ENCODE measurements around the gene RRP15. TPM values are rescaled to one million over a fixed set of nuclear protein-coding genes. Genes with fewer than 3 reads are reported as not detected.

Gene RRP15
- total and polyA plus RNA-seq, 2 experiments from 2014 or later, result 19.8 to 86.5 TPM

DNA sequence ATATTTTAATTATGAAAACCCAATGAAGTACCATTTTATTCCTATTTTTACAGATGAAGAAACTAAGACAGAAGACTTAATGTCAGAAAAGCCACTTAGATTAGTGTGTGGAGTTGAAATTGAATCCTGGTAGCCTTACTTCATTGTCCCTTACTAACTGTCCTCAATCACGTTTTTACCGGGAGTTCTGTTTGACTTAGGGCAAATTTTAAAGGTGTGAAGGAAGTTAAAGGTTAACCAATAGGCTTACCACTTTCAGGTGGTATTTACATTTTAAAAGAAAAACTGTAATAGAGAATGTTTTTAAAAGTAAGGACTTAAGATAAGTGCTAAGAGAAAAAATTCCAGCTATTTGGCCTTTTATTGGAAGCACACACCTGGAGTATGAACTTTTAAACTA is 12.4 kb downstream of the RRP15 start:
- no peaks in the 10 kb centered on the region for H3K9me3 Mint-ChIP-seq
- H3K4me1 ChIP-seq (ENCODE audit: insufficient read depth), result peaks cover 84% of the 10 kb centered on the region
- H3K9me2 ChIP-seq (ENCODE audit: insufficient read depth), result no peaks in the 10 kb centered on the region
- DNase-seq (ENCODE audit: low spot score), result peak; percentile 10
- H3K27me3 ChIP-seq (ENCODE audit: insufficient read depth), result no peaks in the 10 kb centered on the region
- H3K4me3 Mint-ChIP-seq, result 0 out of 3 replicates have a peak overlapping the region, but pooled peaks have one; percentile 4
- H3K27me3 Mint-ChIP-seq (ENCODE audit: insufficient read depth, low read depth, poor library complexity), result no peaks in the 10 kb centered on the region
- H3K4me2 ChIP-seq, result peak overlapping the region; percentile 24
- no peak overlapping the region for H2AFZ ChIP-seq
- H3K36me3 ChIP-seq (ENCODE audit: insufficient read depth), result no peaks in the 10 kb centered on the region
- H3F3A ChIP-seq (replicated peaks; ENCODE audit: low read depth), result no peaks in the 10 kb centered on the region; the same call in 1 of the 2 replicates
- peaks cover 22% of the 10 kb centered on the region; the same call in 2 of the 3 replicates for H3K36me3 Mint-ChIP-seq (ENCODE audit: low read depth)
- H3K27ac ChIP-seq (ENCODE audit: low read depth), result peak overlapping the region; percentile 83
- H4K20me1 ChIP-seq (replicated peaks; ENCODE audit: insufficient read depth), result no peaks in the 10 kb centered on the region
- TF ChIP-seq EZH2 (IDR thresholded peaks at IDR 0.05; ENCODE audit: low read depth, unreplicated experiment) (no peak), ZNF331 (CRISPR knock-in tag; IDR thresholded peaks at IDR 0.05; ENCODE audit: low read depth) (no peak), JUNB (IDR thresholded peaks at IDR 0.05; ENCODE audit: unreplicated experiment) (no peak), ZNF462 (CRISPR knock-in tag; IDR thresholded peaks at IDR 0.05) (no peak), EZH2phosphoT487 (IDR thresholded peaks at IDR 0.05; ENCODE audit: unreplicated experiment) (no peak)
- TF ChIP-seq, protein P1, sequence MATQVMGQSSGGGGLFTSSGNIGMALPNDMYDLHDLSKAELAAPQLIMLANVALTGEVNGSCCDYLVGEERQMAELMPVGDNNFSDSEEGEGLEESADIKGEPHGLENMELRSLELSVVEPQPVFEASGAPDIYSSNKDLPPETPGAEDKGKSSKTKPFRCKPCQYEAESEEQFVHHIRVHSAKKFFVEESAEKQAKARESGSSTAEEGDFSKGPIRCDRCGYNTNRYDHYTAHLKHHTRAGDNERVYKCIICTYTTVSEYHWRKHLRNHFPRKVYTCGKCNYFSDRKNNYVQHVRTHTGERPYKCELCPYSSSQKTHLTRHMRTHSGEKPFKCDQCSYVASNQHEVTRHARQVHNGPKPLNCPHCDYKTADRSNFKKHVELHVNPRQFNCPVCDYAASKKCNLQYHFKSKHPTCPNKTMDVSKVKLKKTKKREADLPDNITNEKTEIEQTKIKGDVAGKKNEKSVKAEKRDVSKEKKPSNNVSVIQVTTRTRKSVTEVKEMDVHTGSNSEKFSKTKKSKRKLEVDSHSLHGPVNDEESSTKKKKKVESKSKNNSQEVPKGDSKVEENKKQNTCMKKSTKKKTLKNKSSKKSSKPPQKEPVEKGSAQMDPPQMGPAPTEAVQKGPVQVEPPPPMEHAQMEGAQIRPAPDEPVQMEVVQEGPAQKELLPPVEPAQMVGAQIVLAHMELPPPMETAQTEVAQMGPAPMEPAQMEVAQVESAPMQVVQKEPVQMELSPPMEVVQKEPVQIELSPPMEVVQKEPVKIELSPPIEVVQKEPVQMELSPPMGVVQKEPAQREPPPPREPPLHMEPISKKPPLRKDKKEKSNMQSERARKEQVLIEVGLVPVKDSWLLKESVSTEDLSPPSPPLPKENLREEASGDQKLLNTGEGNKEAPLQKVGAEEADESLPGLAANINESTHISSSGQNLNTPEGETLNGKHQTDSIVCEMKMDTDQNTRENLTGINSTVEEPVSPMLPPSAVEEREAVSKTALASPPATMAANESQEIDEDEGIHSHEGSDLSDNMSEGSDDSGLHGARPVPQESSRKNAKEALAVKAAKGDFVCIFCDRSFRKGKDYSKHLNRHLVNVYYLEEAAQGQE (IDR thresholded peaks at IDR 0.05; ENCODE audit: unreplicated experiment), result no peak
- H3K4me3 ChIP-seq, result no peak overlapping the region
- H3K27ac Mint-ChIP-seq, result peak overlapping the region; percentile 80
- peaks cover 73% of the 10 kb centered on the region for H3K4me1 Mint-ChIP-seq
- H3K79me2 ChIP-seq (replicated peaks; ENCODE audit: insufficient read depth), result peaks cover 86% of the 10 kb centered on the region
- ATAC-seq, result no peak
